Stimulated activated naive CD4-positive, alpha-beta T cell treated with Interleukin-2 at 50 U/mL for 16 hours (primary cell): ENCODE data around the gene ZIM2.
"Not testable (repeated sequence)": the region's sequence is repeated elsewhere in the genome, so short reads cannot be mapped to it uniquely, and the experiment has no call there.

Experiments used
- DNase-seq: peaks from one replicate; lab custom pipeline; 2025; lab: John Stamatoyannopoulos, UW

The ZIM2 gene

DNA sequence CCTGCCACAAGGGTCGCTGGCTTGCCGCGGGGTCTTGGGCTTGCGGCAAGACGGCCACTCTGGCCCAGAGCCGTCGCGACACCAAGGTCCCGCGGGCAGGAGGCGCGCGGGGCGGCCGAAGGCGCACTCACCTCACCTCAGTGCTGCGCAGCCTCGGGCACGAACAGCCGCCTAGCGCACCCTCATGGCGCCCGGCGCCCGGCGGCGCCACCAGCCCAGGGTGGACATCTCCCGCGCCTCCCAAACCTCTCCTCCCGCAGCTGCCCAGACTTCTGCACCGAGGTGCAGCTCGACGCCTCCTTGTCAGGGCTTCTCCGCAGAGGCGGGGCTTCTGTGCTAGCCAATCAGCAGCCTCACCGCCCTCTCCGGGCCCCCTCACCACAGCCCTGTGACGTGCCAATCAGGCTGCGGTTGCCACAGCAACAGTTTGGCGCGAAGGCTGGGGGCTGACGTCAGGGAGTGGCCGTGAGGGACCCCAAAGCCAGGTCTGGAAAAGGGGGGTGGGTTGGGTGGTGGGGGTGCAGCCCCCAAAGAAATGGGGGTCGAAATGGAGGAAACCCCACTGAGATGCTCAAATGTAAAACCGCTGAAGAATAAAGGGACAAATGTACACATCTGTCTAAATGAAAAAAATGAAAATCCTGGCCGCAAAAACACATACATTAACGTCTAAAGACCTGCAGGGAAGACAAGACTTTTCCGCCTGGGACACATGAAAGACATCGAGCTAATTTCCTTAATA is at the start of gene ZIM2, which contains the start of gene PEG3:
Gene ZIM2, minus strand, starts transcription at position 276 of the 742 bp plus-strand sequence. CDS start 16,449 bp downstream, outside the sequence.
Gene PEG3, minus strand, starts transcription at position 276 of the 742 bp plus-strand sequence. CDS start 16,071 bp downstream, outside the sequence.
- DNase-seq, result no peak

DNA sequence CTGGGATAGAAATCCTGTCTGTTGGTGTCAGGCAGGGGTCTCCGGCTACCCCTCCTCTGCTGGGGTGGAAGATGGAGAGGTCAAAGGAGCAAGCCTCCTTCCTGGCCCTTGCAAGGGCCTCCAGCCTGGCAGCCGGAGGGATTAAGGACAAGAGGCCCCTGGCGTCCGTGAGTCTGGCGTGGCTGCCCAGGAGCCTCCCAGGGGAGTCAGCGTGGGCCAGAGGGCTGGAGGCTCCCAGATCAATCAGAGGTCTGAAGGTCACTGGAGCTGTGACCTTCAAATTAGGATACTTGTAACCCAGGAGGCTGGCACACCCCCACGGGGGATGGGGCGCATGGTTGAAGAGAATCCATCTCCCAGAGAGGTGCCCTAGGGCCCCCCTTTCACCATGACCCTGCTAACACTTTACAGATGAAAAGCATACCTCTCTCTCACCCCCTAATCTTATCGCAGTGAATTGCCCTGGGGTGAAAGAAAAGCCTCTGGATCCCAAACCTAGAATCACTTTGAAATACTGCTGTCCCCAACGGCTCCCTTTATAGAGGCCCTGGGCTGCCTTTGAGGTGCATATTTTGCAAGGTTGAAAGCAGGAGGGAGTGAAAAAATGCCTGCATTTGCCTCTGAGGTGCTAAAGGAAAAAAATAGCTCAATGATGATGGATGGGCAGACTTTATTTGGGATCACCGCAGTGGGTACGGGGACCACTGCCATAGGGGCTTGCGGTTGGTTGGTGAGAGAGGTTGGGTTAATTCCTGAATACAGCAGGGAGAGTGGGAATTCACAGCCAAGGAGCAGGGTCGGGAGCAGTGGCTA is 44.9 kb upstream of the ZIM2 start:
- DNase-seq, result no peak

- DNase-seq, result no peak
Observed at GRCh38 chr19:56884441-56884840, 43.9 kb upstream of the ZIM2 start.

- no peak for DNase-seq
Observed at GRCh38 chr19:56880592-56881190, 40.2 kb upstream of the ZIM2 start.

GRCh38 chr19:56877069-56877715 is 36.7 kb upstream of the ZIM2 start:
- DNase-seq, result no peak

- DNase-seq, result no peak
Observed at GRCh38 chr19:56875717-56876116, 35.2 kb upstream of the ZIM2 start.

GRCh38 chr19:56874530-56874929 is 34.0 kb upstream of the ZIM2 start:
- DNase-seq, result no peak

DNA sequence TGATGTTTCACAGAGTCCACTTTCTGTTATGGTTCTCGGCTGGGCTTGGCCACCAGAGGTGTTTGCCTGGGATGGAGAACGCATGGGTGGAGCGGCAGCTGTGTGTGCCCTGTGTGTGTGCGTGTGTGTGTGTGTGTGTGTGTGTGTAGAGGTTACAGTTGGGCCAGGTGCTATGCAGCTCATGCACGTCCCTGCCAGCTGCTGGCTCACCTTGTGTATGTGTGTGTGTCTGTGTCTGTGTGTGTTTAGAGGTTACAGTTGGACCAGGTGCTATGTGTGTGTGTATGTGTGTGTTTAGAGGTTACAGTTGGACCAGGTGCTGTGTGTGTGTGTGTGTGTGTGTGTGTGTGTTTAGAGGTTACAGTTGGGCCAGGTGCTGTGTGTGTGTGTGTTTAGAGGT is 33.0 kb upstream of the ZIM2 start:
- no peak for DNase-seq

DNA sequence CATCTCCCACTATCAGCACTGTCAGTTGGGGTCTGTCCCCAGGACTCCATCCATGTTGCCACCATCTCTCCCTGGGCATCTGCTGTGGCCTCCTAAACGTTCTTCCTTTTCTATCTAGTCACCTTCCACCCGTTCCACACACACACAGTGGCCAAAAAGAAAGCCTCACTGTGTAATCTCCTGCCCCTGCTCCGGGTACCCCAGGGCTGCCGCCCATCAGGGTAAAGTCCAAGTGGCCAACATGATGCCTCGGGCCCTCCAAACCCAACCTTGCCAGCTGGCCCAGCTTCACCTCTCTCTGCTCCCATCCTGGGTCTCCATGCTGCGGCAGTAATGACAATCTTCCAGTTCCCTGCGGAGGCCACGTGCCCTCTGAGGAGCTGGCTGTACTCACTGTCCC is 29.4 kb upstream of the ZIM2 start:
- DNase-seq, result no peak

DNA sequence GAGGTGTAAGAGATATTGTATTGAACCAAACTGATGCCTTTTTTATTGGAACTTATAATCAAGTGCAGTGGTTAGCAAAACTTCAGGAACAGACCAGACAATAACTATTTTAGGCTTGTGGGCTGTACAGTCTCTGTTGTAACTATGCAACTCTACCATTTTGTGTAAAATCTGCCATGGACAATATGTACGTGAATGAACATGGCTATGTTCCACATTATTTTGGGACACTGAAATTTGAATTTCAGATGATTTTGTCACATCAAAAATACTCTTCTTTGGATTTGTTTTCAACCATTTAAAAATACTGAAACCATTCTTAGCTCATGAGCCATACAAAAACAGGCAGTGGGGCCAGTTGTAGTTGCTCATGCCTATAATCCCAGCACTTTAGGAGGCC is 27.9 kb upstream of the ZIM2 start:
- no peak for DNase-seq

- DNase-seq, result no peak
Observed at GRCh38 chr19:56866538-56866937, 26.0 kb upstream of the ZIM2 start.

DNA sequence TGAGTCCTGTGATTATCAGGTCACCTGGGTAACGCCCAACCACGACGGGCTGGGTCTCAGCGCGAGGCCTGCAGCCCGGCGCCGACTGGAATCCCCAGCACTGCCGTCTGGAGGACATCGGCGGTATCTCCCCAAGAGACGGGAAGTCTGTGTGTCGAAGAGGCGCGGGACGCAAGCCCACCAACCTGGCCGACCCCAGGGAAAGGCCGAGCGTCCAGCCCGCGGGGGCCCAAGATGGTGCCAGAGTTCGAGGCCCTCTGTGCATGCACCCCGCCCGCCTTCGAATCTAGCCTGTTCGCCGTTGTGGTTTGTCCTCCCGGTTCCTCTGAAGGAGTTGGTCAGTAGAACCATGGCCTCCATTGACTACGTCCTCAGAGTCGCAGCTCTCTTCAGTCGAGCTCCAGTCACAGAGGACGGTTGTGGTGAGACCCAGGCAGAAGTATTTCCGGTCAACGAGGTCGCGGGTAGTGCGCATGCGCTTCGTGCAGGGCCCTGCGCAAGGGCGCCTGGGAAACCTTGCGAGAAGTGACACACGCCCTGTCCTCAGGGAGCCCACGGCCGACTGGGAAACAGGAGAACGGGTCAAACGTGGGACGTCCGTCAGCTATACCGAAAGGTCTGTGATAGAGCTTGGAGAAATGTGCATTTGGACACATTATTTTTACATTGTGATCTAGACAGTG is 24.1 kb upstream of the ZIM2 start:
- DNase-seq, result no peak

- DNase-seq, result no peak
Observed at GRCh38 chr19:56862741-56863140, 22.2 kb upstream of the ZIM2 start.

DNA sequence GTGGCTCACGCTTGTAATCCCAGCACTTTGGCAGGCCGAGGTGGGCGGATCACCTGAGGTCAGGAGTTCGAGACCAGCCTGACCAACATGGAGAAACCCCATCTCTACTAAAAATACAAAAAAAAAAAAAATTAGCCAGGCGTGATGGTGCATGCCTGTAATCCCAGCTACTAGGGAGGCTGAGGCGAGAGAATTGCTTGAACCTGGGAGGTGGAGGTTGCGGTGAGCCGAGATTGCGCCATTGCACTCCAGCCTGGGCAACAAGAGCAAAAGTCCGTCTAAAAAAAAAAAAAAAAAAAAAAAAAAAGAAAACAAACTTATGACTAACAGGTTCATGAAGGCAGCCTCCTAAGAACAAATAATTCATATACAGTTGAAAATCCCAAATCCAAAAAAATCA is 19.9 kb upstream of the ZIM2 start:
- DNase-seq, result not testable (repeated sequence)

- DNase-seq, result no peak
Observed at GRCh38 chr19:56858026-56858425, 17.5 kb upstream of the ZIM2 start.

GRCh38 chr19:56856822-56857221 is 16.3 kb upstream of the ZIM2 start:
- DNase-seq, result no peak

DNA sequence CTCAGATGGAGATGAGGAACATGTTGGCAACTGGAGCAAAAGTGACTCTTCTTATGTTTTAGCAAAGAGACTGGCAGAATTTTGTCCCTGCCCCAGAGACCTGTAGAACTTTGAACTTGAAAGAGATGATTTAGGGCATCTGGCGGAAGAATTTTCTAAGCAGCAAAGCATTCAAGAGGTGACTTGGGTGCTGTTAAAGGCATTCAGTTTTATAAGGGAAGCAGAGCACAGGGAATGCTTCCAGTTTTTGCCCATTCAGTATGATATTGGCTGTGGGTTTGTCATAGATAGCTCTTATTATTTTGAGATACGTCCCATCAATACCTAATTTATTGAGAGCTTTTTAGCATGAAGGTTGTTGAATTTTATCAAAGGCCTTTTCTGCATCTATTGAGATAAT is 11.8 kb upstream of the ZIM2 start:
- not testable (repeated sequence) for DNase-seq

GRCh38 chr19:56848166-56848565 is 7.6 kb upstream of the ZIM2 start:
- DNase-seq, result no peak

GRCh38 chr19:56842412-56842811 is 1.9 kb upstream of the ZIM2 start:
- no peak for DNase-seq

DNA sequence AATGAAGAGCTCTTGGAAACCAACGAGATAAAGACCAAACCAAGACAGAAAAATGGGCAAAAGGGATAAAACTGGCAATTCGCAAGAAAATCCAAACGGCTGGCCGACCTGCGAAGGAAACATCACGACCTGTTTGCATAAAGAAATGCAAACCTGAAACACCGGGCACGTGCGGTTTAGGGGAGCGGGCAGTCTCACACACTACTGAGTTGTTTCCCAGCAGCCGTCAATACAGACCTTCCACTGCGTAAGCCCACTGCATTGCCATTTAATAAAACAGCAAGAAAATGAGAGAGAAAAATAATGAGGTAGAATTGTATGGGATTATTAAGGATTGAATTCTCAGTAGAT is 642 bp upstream of the ZIM2 start:
- no peak for DNase-seq

DNA sequence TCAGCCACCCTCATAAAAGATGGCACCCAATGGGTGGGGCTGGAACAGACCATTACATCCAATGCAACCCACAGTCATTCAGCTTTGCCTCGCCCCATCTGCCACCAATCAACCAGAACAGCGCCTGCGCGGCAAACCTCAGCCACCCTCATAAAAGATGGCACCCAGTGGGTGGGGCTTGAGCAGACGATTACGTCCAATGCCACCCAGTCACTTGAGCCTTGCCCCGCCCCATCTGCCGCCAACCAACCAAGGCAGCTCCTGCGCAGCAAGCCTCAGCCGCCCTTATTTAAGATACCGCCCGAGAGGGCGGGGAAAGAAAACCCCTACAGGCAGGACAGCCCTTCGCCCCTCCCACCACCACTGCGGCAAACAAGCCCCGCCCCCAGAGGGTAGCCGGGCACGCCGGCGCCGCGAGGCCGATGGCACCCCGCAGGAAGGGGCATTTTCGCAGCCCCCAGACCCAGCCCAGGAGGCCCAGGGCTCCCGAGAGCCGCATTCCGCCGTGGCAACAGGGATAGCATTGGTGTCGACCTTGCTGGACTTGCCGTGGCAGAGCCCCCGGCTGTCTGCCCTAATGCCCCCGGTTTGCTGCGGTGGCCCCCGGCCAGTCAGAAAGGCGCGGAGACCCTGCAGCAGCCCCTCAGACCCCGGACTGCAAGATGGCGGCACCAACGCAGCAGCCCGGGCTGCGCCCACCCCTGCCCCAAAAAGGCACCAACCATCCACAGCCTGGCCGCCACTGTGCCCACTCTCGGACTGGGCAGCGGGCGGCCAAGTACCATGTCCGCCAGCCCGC is 675 bp downstream of the ZIM2 start:
- DNase-seq, result no peak
